Measurements from ENCODE around the gene KIAA0930. TPM values are rescaled to one million over a fixed set of nuclear protein-coding genes. Genes with fewer than 3 reads are reported as not detected.

The KIAA0930 gene
- polyA plus RNA-seq, 1 of the 3 experiments (the other 2 are of a cell fraction), result 80.8 TPM

DNA sequence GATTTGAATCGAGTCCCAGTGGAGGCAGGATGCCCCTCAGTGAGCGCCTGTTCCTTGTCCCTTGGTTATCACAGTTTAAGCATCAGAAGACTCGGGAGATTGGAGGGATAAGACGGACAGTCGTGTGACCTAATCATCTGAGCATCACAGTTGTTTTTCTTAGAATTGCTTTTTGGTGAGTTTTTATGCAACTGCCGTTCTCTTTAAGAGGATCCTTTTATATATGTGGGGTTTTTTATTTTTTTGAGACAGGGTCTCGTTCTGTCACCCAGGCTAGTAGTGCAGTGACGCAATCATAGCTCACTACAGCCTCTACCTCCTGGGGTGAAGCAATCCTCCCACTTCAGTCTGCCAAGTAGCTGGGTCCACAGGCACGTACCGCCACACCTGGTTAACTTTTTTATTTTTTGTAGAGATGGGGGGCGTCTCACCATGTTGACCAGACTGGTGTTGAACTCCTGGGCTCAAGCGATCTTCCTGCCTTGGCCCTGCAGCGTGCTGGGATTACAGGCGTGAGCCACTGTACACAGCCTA, 60.5 kb downstream of the KIAA0930 start:
- no peak overlapping the region for H3K9ac ChIP-seq
- no peaks in the 10 kb centered on the region for H3F3A ChIP-seq (replicated peaks; ENCODE audit: insufficient read depth)
- 89% methylated on average over 14 of the region's 14 CpGs for WGBS (ENCODE audit: low lambda C conversion rate)
- H3K27me3 ChIP-seq (ENCODE audit: insufficient read depth), result no peaks in the 10 kb centered on the region
- H3K9me3 ChIP-seq, result no peaks in the 10 kb centered on the region
- H3K4me1 ChIP-seq (ENCODE audit: control insufficient read depth in 1 of 2, insufficient read depth in 2 of 2, low read depth in 1 of 2, low read length in 1 of 2), result no peaks in the 10 kb centered on the region
- no peak overlapping the region for H3K27ac ChIP-seq (ENCODE audit: low read depth in 2 of 2, low read length in 1 of 2)
- H3K9me2 ChIP-seq, result no peaks in the 10 kb centered on the region
- peaks cover 60 to 68% of the 10 kb centered on the region in 2 experiments for H3K36me3 ChIP-seq (replicated peaks in 1 of 2; ENCODE audit: control insufficient read depth in 1 of 2, insufficient read depth in 2 of 2, low read length in 1 of 2)
- POLR2A ChIA-PET, result no interaction called here
- H3K4me2 ChIP-seq, result no peak overlapping the region
- no peak overlapping the region for H2AFZ ChIP-seq (ENCODE audit: low read depth)
- peaks cover 29% of the 10 kb centered on the region; the same call in 1 of the 2 replicates for H4K20me1 ChIP-seq (ENCODE audit: insufficient read depth)
- CTCF ChIA-PET, result interaction anchor here (1.7 kb wide), 1 partner anchor 28 kb away, joined by 5 read pairs; no protein-coding TSS in a partner anchor
- TF ChIP-seq USF1 (IDR thresholded peaks at IDR 0.05; ENCODE audit: borderline replicate concordance, low read depth) (no peak), FOSL2 (IDR thresholded peaks at IDR 0.05; ENCODE audit: borderline replicate concordance, low read depth) (no peak), MXI1 (IDR thresholded peaks at IDR 0.05; ENCODE audit: low read depth, low read length) (no peak), ELF1 (IDR thresholded peaks at IDR 0.05) (no peak), CHD2 (IDR thresholded peaks at IDR 0.05; ENCODE audit: low read length, partially characterized antibody) (no peak), GABPA (IDR thresholded peaks at IDR 0.05; ENCODE audit: low read depth) (no peak), SIN3A (IDR thresholded peaks at IDR 0.05; ENCODE audit: borderline replicate concordance, low read depth, low read length) (no peak), TCF12 (IDR thresholded peaks at IDR 0.05) (no peak), USF2 (IDR thresholded peaks at IDR 0.05; ENCODE audit: borderline replicate concordance, low read depth, low read length) (no peak), IRF3 (IDR thresholded peaks at IDR 0.05; ENCODE audit: low read depth, low read length) (no peak), EP300 (IDR thresholded peaks at IDR 0.05; ENCODE audit: borderline replicate concordance in 1 of 2, low read depth in 1 of 2, low read length in 1 of 2) (no peak), NRF1 (IDR thresholded peaks at IDR 0.05; ENCODE audit: low read depth, low read length) (no peak)
- TF ChIP-seq, protein P1, sequence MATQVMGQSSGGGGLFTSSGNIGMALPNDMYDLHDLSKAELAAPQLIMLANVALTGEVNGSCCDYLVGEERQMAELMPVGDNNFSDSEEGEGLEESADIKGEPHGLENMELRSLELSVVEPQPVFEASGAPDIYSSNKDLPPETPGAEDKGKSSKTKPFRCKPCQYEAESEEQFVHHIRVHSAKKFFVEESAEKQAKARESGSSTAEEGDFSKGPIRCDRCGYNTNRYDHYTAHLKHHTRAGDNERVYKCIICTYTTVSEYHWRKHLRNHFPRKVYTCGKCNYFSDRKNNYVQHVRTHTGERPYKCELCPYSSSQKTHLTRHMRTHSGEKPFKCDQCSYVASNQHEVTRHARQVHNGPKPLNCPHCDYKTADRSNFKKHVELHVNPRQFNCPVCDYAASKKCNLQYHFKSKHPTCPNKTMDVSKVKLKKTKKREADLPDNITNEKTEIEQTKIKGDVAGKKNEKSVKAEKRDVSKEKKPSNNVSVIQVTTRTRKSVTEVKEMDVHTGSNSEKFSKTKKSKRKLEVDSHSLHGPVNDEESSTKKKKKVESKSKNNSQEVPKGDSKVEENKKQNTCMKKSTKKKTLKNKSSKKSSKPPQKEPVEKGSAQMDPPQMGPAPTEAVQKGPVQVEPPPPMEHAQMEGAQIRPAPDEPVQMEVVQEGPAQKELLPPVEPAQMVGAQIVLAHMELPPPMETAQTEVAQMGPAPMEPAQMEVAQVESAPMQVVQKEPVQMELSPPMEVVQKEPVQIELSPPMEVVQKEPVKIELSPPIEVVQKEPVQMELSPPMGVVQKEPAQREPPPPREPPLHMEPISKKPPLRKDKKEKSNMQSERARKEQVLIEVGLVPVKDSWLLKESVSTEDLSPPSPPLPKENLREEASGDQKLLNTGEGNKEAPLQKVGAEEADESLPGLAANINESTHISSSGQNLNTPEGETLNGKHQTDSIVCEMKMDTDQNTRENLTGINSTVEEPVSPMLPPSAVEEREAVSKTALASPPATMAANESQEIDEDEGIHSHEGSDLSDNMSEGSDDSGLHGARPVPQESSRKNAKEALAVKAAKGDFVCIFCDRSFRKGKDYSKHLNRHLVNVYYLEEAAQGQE (IDR thresholded peaks at IDR 0.05; ENCODE audit: low read depth, low read length), result no peak
- DNase-seq, result no peak
- no peak overlapping the region for H3K4me3 ChIP-seq (ENCODE audit: low read depth in 2 of 2, low read length in 1 of 2)
- H3K79me2 ChIP-seq (ENCODE audit: insufficient read depth), result peaks cover 79% of the 10 kb centered on the region
